ENCODE data around the gene MRGPRG. TPM values are rescaled to one million over a fixed set of nuclear protein-coding genes. Genes with fewer than 3 reads are reported as not detected.

Gene MRGPRG, protein sequence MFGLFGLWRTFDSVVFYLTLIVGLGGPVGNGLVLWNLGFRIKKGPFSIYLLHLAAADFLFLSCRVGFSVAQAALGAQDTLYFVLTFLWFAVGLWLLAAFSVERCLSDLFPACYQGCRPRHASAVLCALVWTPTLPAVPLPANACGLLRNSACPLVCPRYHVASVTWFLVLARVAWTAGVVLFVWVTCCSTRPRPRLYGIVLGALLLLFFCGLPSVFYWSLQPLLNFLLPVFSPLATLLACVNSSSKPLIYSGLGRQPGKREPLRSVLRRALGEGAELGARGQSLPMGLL
- total RNA-seq = not detected in 2 replicates

DNA sequence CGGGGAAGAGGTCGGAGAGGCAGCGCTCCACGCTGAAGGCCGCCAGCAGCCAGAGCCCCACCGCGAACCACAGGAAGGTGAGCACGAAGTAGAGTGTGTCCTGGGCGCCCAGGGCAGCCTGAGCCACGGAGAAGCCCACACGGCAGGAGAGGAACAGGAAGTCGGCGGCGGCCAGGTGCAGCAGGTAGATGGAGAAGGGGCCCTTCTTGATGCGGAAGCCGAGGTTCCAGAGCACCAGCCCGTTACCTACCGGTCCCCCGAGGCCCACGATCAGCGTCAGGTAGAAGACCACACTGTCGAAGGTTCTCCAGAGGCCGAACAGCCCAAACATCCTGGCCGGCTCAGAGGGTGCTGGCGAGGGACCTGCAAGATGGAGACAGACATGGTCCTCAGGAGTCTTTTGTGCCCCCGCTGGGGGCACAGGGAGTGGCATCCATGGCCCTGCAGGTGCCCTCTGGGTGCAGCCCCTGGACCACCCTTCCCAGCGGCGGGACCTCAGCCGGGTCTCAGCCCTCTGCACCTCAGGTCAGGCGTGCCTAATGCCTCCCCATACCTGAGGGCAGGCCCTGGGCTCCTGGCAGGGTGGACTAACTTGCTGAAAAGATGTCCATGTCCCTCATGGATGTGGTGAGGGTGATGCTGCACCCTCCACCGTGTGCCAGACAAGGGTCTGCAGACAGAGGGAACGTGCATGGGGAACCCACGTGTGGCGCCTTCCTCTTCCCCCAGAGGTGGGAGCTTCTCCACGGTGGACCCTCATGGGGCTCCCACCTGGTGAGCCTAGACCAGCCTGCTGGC, at the start of gene MRGPRG:
TSS of gene MRGPRG (minus strand) at position 331 of the 798 bp plus-strand sequence. CDS start at position 331, 0 bp downstream.

DNA sequence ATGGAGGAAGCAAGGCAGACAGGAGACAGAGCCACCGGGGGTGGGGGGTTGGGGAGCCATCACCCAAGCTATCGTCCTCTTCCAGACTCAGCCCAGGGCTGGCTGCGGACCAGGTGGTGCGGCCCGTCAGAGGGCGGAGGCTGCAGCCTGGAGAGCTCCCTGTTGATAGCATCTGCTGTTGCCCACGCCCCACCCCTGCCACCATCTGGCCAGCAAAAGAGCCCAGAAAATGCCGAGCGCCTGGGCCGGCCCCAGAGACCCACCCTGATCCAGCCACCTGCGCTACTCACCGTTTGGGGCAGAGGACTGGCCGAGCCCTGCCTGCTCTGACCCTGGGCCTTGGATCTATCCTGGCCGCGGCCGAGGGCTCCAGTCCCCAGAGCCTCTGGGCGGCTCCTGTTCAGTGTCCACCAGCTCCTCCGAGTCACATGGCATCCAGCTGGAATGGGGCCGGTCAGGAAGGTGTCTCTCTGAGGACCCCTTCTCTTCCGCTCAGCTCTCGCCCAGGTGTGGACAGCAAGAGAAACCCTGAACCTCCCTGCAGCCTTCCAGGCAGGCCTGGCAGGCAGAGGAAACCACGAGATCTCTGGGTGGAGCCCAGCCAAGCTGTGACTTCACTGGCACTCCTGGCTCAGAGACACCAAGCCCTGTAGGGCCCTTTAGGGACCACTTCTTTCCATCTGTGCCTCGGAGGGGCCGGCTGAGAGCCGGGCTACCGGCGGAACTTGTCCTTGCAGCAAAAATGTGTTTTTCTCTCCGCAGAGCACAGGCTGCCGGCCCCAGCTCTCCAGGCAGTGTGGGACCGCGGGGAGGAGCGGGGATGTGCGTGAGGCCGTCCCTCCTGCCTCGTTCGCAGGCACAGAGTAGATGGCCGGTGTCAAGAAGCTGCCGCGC, 13.5 kb upstream of the MRGPRG start, which contains the start of gene MRGPRE:
TSS of gene MRGPRE (minus strand) at position 567 of the 894 bp plus-strand sequence. CDS start 3,618 bp downstream, outside the sequence.

Other genes starting within 250 kb of the MRGPRG start
- gene NAP1L4, start 226.5 kb downstream of the MRGPRG start, total RNA-seq = 81.6 and 86.2 TPM in 2 replicates
- 82.9 and 86.5 TPM in 2 replicates for gene CARS1, start 161.4 kb downstream of the MRGPRG start, total RNA-seq
- gene OSBPL5, start 53.5 kb downstream of the MRGPRG start, total RNA-seq = 32.9 and 43.9 TPM in 2 replicates
- not detected in 2 replicates for gene MRGPRE, start 13.6 kb upstream of the MRGPRG start, total RNA-seq
- 15.6 and 18.3 TPM in 2 replicates for gene ZNF195, start 160.3 kb upstream of the MRGPRG start, total RNA-seq